ENCODE measurements around the gene BAZ1A.
A peak's percentile ranks its signal among the peaks of the same experiment; 100 is the strongest.

BAZ1A gene

GRCh38 chr14:34722723-34723545, 152.2 kb downstream of the BAZ1A start:
- peak; percentile 69 for DNase-seq

GRCh38 chr14:34721129-34721528, 154.0 kb downstream of the BAZ1A start:
- no peak for DNase-seq

- DNase-seq = no peak
These were observed 156.3 kb downstream of the BAZ1A start for GRCh38 chr14:34718750-34719304.

- DNase-seq = no peak
These were observed 159.9 kb downstream of the BAZ1A start for GRCh38 chr14:34715127-34715863.

- DNase-seq = peak; percentile 85
These were observed 160.6 kb downstream of the BAZ1A start, which contains the start of gene CFL2 for GRCh38 chr14:34714320-34715126. Gene CFL2 (minus strand): TSS chr14:34714593. CDS start chr14:34714540, 53 bp downstream.

- peak; percentile 47 for DNase-seq
These were observed 161.4 kb downstream of the BAZ1A start for GRCh38 chr14:34713681-34714319.

- no peak for DNase-seq
These were observed 162.0 kb downstream of the BAZ1A start for GRCh38 chr14:34713122-34713680.

GRCh38 chr14:34711796-34712712, 163.1 kb downstream of the BAZ1A start:
- no peak for DNase-seq

GRCh38 chr14:34711169-34711568, 164.0 kb downstream of the BAZ1A start:
- DNase-seq = peak; percentile 27

GRCh38 chr14:34710744-34711143, 164.4 kb downstream of the BAZ1A start:
- no peak for DNase-seq

- no peak for DNase-seq
These were observed 165.2 kb downstream of the BAZ1A start for GRCh38 chr14:34710006-34710405.

- DNase-seq = no peak
These were observed 167.4 kb downstream of the BAZ1A start for GRCh38 chr14:34707722-34708121.
